ENCODE measurements around the gene RSPH10B2.
"Not testable (repeated sequence)": the region's sequence is repeated elsewhere in the genome, so short reads cannot be mapped to it uniquely, and the experiment has no call there.

Gene RSPH10B2

DNA sequence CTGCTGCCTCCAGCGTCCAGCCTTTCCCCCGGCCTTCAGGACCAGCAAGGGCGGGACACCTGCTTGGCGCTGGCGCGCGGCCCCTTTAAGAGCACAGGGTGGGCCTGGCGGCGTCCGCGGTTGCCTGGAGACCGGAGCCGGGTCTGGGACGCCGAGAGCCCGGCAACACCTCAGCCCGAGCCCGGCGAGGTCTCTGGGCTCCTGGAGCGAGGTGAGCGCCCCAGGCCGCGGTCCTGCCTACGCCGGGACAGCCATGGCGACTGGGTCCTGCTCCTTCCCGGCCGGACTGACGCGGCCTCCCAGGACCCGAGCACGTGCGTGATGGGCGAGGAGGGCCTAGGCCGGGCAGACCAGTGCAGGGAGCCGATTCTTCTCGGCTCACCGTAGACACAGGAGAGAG is at the start of gene RSPH10B2:
Gene RSPH10B2, plus strand, starts transcription at position 140 of the 400 bp plus-strand sequence. CDS start 3,575 bp downstream, outside the sequence.
- DNase-seq (ENCODE audit: low spot score) = not testable (repeated sequence)

DNA sequence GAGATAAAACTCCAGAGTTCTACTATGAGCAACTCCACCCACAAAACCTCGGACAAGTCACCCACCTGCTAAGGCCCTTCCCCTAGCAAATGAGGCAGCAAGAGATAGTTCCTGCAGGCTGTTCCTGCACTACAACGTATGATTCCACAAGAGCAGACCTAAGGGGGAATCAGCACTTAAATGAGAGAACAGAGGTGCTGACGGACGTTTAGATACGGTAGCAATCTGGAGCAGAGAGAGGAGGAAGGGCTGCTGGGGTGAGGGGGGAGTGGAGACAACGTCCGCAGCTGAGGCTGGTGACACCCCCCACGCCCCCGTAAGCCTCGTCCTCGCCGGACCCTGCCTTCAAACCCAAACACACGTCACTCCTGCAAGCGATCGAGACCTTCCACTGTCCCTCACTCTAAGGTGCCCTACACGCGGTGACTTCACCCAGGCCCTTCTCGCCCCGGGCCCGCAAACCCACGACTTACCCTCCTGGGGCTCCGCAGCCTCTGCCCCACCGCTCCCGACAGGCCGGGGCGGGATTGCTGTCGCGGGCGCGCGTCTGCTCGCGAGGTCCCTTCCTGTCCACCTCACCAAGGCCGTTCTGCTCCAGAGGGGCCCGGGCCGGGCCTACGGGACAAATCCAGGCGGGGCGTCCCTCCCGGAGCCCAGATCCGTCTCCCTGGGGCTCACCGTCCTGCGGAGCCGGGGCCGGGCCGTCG is 47.8 kb upstream of the RSPH10B2 start:
- DNase-seq (ENCODE audit: low spot score) = peak; percentile 38

DNA sequence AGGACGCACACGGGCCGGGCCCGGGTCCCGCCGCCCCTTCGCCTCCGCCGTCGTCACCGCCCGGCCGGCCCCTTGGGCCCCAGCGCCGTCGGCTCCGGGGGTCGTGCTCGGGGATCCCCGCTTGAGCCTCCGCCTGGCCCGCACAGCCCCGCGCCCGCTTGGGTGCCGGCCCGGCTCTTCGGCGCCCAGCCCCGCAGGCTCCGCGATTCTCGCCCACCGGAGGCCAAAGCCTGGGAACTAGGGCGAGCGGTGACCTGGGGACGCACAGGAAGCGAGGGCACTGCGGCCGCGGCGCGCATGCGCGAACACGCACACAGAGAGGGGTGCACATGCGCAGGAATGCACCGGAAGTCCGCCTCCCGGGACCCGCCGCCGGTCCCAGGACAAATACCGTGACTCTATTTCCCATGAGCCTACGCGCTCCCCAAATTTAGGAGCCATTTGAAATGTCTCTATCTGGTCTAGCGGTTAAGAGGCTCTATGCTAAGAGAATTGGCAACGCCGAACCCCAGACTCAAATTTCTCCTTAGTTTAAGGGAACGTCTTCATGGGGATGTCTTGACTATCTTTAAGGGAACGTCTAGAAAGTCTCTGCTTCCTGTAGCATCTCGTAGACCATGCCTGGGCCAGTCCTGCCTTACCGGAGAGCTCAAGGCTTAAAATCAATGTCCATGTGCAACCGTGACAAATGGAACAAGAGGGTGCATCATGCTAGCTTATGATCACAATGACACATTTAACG is 47.1 kb upstream of the RSPH10B2 start, which contains the start of gene ZNF12:
Gene ZNF12, minus strand, starts transcription at position 282 of the 742 bp plus-strand sequence. CDS start 1,774 bp downstream, outside the sequence.
- DNase-seq (ENCODE audit: low spot score) = peak; percentile 96

DNA sequence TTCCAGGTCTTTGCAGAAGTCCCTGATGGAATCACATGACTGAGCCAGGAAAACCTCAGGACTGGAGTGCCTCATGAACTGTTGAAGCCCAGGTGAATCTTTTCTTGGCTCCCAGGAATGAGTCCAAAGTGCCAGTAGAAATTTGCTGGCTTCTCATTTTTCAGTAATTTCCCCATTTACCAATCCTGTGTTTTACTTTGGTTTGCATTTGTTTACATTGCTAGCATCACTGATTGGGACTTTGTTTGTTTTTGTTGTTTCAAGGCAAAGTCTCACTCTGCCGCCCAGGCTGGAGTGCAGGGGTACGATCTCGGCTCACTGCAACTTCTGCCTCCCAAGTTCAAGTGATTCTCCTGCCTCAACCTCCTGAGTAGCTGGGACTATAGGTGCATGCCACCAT is 45.6 kb upstream of the RSPH10B2 start:
- DNase-seq (ENCODE audit: low spot score) = no peak

DNA sequence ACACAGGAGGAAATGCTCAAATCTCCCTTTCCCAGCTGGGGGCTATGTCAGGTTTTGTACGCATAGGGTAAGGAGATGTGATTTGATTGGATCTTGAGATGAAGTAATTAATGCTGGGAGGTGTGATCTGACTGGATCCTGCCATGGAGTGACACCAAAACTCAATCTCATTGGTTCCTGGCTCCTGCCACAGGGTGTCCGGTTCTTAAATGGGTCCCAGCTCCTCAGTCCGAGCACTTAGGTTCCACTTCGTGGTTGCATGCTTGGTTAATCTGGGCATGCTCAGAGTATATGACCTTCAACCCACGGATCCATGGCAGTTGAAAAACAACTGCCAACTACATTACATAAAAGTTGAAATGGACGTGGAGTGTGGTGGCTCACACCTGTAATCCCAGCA is 44.1 kb upstream of the RSPH10B2 start:
- no peak for DNase-seq (ENCODE audit: low spot score)

DNA sequence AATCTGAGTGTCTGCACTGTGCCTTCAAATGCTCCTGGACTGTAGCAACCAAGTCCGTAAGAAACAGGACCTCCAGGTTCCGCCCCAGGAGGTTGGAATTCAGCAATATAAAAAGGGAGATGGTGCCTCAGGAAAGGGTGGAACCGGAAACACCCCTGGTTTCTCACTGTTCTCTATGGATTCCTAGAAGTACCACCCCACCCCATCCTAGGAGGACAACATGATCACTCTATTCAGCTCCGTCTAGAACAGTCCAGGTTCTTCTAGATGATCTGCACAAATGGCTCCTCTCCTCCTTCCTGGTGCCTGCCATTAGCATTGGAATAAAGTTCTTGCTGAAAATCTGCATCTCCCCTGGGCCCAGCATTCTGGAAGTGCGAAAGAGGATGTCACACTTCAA is 39.5 kb upstream of the RSPH10B2 start:
- DNase-seq (ENCODE audit: low spot score) = no peak

DNA sequence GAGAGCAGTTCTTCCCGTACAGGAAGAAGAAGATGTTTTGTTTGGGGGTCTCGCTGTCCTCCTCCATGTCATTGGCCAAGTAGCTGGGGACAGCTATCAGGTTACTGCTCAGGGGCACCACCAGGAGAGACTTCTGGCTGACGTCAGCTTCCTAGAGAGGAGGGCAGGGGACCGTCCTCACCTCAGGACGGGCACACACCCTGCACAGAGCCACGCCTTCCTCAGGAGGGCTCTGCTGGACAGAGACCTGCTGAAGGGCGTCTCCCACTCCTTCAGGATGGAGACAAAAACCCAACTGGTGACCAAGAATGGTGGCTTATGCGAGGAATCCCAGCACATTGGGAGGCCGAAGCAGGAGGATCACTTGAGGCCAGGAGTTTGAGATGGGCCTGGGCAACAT is 38.0 kb upstream of the RSPH10B2 start:
- not testable (repeated sequence) for DNase-seq (ENCODE audit: low spot score)

DNA sequence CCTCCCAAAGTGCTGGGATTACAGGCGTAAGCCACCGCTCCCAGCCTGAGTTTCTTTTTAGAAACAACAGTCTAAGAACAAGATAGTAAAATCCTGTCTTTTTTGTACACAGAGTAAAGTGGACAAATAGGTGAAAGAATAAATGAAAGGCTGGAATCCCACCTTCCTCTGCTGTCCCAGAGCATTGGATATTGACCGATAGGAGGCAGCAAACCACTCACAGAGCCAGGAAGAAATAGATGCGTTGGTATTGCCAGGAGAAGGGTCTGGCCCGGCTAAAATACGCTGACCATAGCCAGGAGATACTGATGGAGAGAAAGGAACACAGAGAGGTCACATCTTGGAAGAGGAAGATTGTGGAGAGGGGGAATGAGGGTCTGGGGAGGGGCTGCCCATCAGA is 35.8 kb upstream of the RSPH10B2 start:
- no peak for DNase-seq (ENCODE audit: low spot score)

DNA sequence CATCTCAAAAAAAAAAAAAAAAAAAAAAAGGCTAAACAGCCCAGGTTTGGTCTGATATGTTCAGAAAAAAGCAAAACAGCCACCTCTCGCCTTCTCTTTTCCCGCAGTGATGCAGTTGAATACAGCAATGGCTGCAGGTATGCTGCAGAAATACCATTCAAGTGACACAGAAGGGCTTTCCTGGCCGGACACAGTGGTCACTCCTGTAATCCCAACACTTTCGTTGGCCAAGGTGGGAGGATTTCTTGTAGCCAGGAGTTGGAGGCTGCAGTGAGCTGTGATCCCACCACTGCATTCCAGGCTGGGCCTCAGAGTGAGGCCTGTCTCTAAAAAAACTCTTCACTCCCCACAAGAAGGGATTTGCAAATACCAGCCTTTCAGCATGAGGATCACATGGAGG is 29.6 kb upstream of the RSPH10B2 start:
- not testable (repeated sequence) for DNase-seq (ENCODE audit: low spot score)

DNA sequence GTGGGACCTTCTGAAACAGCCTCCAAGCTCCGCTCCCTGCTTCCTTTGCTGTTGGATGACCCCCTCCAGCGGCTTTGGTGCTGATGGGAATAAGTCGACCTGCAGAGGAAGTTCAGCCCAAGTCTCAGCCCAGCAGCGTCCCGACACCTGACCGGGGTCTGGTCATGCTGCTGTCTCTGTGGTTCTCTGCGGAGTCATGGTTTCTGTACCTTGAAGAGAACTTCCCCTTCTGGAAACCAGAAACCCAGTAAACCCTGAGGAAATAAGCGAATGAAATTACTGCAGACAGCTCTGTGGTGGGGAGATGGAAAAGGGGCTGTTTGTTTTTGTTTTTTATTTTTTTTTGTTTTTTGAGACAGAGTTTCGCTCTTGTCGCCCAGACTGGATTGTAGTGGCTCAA is 28.9 kb upstream of the RSPH10B2 start:
- DNase-seq (ENCODE audit: low spot score) = no peak

DNA sequence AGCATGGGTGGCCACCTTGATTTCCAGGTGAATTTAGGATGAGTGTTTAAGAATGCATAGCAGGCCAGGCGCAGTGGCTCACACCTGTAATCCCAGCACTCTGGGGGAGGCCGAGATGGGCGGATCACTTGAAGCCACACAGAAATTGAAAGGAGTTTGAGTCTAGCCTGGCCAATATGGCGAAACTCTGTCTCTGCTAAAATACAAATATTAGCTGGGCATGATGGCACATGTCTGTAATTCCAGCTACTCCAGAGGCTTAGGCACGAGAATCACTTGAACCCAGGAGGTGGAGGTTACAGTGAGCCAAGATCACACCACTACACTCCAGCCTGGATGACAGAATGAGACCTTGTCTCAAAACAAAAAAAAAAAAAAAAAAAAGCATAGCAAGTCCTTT is 27.6 kb upstream of the RSPH10B2 start:
- DNase-seq (ENCODE audit: low spot score) = not testable (repeated sequence)

DNA sequence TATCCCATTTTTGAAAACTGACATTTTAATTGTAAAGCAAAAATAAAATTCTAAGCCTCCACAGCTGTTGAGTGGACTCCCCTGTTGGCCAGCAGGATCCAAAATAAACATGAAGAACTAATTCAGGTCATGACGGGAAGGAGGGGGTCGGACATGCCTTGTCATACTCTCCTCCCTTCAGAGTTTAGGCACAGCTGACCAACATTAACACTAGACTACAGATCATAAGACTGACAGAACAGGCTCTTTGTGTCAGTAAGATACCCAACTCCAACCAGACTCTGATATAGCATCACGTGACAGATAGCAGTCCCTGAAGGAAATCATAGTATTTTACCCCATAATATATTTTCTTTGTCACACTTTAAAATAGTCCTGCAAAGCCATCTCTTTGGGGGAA is 26.2 kb upstream of the RSPH10B2 start:
- no peak for DNase-seq (ENCODE audit: low spot score)

DNA sequence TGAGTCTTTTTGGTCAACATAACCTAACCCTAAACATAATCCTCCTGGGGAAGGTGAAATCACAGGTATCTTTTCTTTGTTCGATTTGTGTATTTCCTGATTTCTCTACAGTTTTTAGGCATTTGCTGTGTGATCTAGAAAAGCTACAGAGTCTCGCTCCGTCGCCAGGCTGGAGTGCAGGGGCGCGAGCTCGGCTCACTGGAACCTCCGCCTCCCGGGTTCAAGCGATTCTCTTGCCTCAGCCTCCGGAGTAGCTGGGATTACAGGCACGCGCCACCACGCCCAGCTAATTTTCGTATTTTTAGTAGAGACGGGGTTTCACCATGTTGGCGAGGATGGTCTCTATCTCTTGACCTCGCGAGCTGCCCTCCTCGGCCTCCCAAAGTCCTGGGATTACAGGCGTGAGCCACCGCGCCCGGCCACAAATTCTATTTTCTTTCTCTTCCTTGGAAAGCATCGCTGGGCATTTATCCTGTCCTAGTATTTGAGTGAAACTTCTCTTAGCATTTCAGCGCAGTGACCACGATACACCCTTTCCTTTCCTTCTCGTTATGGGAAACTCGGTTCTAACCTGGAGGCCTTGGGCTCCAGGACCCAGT is 24.9 kb upstream of the RSPH10B2 start:
- not testable (repeated sequence) for DNase-seq (ENCODE audit: low spot score)

DNA sequence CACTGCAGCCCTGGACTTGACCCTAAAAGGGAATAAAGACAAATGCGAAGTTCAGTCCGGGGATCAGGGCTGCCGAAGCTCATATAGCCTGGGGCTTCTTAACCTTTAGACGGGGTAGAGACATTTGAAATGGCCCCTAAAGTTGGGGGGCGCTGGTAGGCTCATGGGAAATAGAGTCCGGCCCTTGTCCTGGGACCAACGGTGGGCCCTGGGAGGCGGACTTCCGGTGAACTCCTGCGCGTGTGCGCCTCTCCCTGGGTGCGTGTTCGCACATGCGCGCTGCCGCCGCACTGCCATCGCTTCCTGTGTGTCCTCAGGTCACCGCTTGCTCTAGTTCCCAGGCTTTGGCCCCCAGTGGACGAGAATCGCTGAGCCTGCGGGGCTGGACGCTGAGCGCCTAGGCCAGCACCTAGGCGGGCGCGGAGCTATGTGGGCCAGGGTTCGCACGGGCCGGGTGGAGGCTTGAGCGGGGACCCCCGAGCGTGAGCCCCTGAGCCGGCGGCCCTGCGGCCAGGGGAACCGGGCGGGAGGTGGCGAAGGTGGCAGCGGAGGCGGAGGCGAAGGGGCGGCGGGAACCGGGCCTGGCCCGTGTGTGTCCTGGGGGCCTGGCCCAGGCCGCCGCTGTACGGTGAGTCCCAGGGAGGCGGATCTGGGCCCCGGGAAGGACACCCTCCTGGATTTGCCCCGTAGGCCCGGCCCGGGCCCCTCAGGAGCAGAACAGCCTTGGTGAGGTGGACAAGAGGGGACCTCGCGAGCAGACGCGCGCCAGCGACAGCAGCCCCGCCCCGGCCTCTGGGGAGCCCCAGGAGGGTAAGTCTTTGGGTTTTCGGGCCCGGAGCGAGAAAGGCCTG is 24.2 kb upstream of the RSPH10B2 start:
- DNase-seq (ENCODE audit: low spot score) = peak; percentile 95

DNA sequence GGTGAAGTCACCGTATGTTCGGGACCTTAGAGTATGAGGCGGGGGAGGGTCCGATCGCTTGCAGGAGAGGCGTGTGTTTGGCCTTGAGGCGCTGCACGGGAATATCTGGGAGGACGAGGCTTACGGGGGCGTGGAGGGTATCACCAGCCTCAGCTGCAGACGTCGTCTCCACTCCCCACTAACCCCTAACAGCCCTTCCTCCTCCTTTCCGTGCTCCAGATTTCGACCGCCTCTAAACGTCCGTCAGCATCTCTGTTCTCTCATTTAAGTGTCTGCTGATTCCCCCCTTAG is 23.6 kb upstream of the RSPH10B2 start:
- no peak for DNase-seq (ENCODE audit: low spot score)

DNA sequence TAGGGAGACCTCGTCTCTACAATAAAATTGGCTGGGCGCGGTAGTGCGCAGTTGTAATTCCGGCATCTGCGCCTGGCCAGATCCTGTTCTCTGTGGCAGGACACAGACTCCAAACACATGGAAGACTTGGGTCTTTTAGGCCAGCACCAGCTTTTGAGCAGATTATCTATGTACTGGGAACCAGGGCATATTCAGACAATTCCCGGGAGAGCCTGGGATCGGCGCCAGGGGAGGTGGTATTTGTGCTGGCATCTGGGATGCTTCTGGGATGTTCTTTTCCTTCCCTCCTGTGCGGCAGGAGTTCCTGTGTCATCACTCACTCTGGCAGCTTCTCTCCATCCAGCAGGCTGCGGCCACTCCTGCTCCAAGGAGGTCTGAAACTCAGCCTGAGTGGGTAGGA is 15.5 kb upstream of the RSPH10B2 start:
- DNase-seq (ENCODE audit: low spot score) = not testable (repeated sequence)

DNA sequence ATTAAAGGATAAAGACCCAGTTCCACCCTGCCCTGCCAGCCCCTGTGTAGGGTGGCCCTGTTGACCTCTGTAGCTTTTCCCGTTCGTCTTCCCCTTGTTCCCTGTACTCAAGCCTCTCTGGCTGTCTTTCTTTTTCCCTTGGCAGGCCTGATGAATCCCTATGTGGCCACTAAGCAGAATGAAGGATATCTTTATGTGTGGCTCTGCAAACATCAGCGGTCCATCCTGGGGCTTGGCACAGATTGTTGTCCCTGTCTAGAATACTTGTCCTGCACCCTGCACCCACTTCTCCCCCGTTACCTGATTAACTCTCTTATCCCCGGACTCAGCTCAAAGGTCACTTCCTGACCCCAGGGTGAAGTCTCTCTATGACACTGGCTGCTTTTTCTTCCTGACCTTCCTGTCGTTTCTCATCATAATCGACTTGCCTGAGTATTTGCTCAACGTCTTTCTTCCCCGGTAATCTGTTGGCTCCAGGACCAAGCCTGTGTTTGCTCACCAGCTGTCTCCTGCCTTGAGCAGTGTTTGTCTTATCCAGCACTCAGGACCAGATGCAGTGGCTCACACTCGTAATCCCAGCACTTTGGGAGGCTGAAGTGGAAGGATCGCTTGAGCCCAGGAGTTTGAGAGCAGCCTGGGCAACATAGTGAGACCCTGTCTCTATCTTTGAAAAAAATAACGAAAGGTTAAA is 9.3 kb upstream of the RSPH10B2 start:
- DNase-seq (ENCODE audit: low spot score) = not testable (repeated sequence)

DNA sequence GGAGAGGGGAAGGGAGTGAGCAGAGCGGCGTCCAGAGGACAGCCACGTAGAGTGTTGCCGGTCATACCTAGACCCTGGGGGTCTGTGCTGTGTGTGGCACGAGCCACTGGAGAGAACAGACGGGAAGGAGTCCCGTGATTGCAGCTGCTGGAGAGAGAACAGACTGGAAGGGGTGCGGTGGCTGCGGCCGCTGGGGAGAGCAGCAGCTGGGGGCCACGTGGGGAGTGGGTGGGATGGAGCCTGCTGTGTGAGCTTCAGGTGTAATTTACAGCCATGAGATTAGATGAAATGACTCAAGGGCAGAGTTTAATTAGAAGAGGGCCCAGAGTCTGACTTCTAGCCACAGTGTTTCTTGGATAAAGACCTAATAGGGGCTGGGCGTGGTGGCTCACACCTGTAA is 4.6 kb upstream of the RSPH10B2 start:
- DNase-seq (ENCODE audit: low spot score) = not testable (repeated sequence)

DNA sequence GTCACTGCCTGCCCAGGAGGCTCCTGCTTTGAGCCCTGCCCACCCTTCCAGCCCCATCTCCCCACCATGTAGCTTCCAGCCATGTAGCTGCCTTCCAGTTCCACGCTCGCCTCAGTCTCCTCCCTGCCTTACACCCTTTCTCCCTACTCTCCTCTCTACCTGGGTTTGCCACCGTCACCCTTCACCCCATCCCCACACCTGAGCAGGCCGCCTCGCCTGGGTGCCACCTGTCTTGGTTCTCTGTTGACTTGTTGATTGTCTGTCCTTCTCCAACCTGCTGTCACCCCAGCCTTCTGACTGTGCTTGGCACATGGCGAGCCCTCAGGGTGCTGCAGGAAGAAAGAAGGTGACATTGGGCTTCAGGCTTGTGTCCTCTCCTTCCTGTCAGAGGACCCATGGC is 3.7 kb upstream of the RSPH10B2 start:
- DNase-seq (ENCODE audit: low spot score) = not testable (repeated sequence)

DNA sequence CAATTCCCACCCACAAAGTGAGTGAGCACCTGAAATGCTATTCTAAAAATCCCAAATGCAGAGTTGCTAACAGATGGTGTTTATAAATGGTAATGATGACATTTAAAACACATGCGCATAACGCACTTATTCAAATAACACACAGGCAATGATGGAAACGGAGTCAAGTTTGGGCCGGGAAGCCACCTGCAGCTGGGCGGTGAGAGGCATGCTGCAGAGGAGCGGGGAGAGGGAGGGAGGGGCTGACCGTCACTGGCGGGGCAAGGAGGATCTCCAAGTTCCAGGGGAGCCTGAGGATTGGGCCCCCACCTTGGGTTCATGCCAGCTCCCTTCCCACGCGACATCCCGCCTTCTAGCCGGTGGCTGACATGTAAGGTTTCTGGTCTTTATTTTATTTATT is 7.3 kb downstream of the RSPH10B2 start:
- DNase-seq (ENCODE audit: low spot score) = not testable (repeated sequence)

DNA sequence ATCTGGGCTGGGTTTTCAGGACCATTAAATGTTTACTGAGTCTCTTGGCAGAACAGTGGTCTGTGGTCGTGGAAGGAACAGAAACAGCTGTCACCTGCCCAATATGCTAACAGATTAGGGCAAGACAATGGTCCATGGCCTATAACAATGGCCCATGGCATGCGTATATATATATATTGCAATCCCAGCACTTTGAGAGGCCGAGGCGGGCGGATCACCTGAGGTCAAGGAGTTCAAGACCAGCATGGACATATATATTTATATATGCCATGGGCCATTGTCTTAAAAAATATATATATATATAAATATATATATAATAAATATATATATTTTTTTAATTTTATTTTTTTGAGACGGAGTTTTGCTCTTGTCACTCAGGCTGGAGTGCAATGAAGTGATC is 27.7 kb downstream of the RSPH10B2 start:
- DNase-seq (ENCODE audit: low spot score) = not testable (repeated sequence)

DNA sequence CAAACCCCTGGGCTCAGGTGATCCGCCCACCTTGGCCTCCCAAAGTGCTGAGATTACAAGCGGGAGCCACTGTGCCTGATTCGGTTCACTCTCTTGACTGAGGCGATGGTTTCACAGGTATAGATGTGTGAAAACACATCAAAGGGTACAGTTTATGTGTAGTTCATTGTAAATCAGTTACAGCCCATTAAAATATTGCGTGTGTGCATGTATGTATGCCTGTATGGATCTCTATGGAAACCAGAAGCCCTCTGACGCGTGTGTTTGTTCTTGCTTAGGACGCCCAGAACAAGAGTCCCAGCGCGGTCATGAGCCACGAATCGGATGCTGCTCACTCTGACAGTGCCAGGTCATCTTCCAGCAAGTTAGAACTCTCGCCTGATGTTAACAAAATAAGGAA is 35.5 kb downstream of the RSPH10B2 start:
- DNase-seq (ENCODE audit: low spot score) = not testable (repeated sequence)
